Liver (tissue), 9 donors: ENCODE data around the gene TTC12. TPM values are rescaled to one million over a fixed set of nuclear protein-coding genes. Genes with fewer than 3 reads are reported as not detected.
A peak's percentile ranks its signal among the peaks of the same experiment; 100 is the strongest.

Experiments used
- DNase-seq: peaks from one replicate; pipeline ENCODE4 v3.0.0-alpha.2; 2017; ENCODE audit warnings: low spot score
- H3K27ac ChIP-seq, 2 donors: one replicate each; pipeline ENCODE4 v1.7.0; 2013; ENCODE audit warnings: inconsistent platforms in 2 of 2, low read length in 2 of 2, control low read depth in 1 of 2, low read depth in 1 of 2, mild to moderate bottlenecking in 1 of 2
- H3K27me3 ChIP-seq, 4 donors: one replicate each; pipeline versions ENCODE4 v1.6.1 to v1.7.0; 2013; ENCODE audit warnings: low read length in 3 of 4, inconsistent platforms in 1 of 4, mild to moderate bottlenecking in 1 of 4, moderate library complexity in 1 of 4; ENCODE audit not compliant: control insufficient read depth in 4 of 4, insufficient read depth in 4 of 4
- H3K36me3 ChIP-seq, 4 donors: one replicate each; pipeline versions ENCODE4 v1.6.1 to v1.7.0; 2013; ENCODE audit warnings: low read length in 3 of 4, mild to moderate bottlenecking in 3 of 4, low read depth in 1 of 4, moderate library complexity in 1 of 4; ENCODE audit not compliant: control insufficient read depth in 4 of 4, insufficient read depth in 3 of 4
- H3K4me1 ChIP-seq, 4 donors: one replicate each; pipeline versions ENCODE4 v1.6.1 to v1.7.0; 2013; ENCODE audit warnings: low read length in 3 of 4, mild to moderate bottlenecking in 3 of 4, moderate library complexity in 1 of 4; ENCODE audit not compliant: control insufficient read depth in 4 of 4, insufficient read depth in 4 of 4
- H3K4me3 ChIP-seq, 3 donors: one replicate each; pipeline versions ENCODE4 v1.6.1 to v1.7.0; 2013; ENCODE audit warnings: low read length in 3 of 3, control low read depth in 1 of 3, low read depth in 1 of 3, mild to moderate bottlenecking in 1 of 3
- H3K9ac ChIP-seq, 2 donors: one replicate each; pipeline ENCODE4 v1.7.0; 2013; ENCODE audit warnings: low read length in 2 of 2, mild to moderate bottlenecking in 2 of 2, moderate library complexity in 2 of 2, control low read depth in 1 of 2, low read depth in 1 of 2
- H3K9me3 ChIP-seq, 4 donors: one replicate each; pipeline versions ENCODE4 v1.6.1 to v1.7.0; 2013; ENCODE audit warnings: low read length in 3 of 4; ENCODE audit not compliant: control insufficient read depth in 4 of 4
- EGR1 ChIP-seq, 2 donors: IDR thresholded peaks; 2 replicates each; pipeline ENCODE4 v1.6.1; 2016 to 2018; ENCODE audit warnings: antibody characterized with exemption in 2 of 2, low read depth in 2 of 2
- FOXA1 ChIP-seq: IDR thresholded peaks from 2 replicates; pipeline ENCODE4 v1.6.1; 2016; ENCODE audit warnings: antibody characterized with exemption
- FOXA2 ChIP-seq: IDR thresholded peaks from 2 replicates; pipeline ENCODE4 v1.6.1; 2016; ENCODE audit warnings: antibody characterized with exemption
- GABPA ChIP-seq, 2 donors: IDR thresholded peaks in 1 of 2; conservative IDR thresholded peaks in 1 of 2; 2 replicates each; pipeline ENCODE4 v1.6.1; 2016; ENCODE audit warnings: antibody characterized with exemption in 2 of 2, mild to moderate bottlenecking in 1 of 2, moderate library complexity in 1 of 2
- HNF4G ChIP-seq: IDR thresholded peaks from 2 replicates; pipeline ENCODE4 v1.6.1; 2016; ENCODE audit warnings: antibody characterized with exemption
- JUND ChIP-seq, 2 donors: IDR thresholded peaks; 2 replicates each; pipeline ENCODE4 v1.6.1; 2016; ENCODE audit warnings: antibody characterized with exemption in 2 of 2
- RAD21 ChIP-seq, 2 donors: IDR thresholded peaks; 2 replicates each; pipeline ENCODE4 v1.6.1; 2016; ENCODE audit warnings: antibody characterized with exemption in 2 of 2, mild to moderate bottlenecking in 2 of 2
- RXRA ChIP-seq, 2 donors: IDR thresholded peaks; 2 replicates each; pipeline ENCODE4 v1.6.1; 2017 to 2018; ENCODE audit warnings: antibody characterized with exemption in 2 of 2, mild to moderate bottlenecking in 1 of 2
- SP1 ChIP-seq: IDR thresholded peaks from 2 replicates; pipeline ENCODE4 v1.6.1; 2018; ENCODE audit warnings: antibody characterized with exemption, mild to moderate bottlenecking
- TAF1 ChIP-seq: conservative IDR thresholded peaks from 2 replicates; pipeline ENCODE4 v1.6.1; 2016; ENCODE audit warnings: antibody characterized with exemption, mild to moderate bottlenecking
- YY1 ChIP-seq: IDR thresholded peaks from 2 replicates; pipeline ENCODE4 v1.6.1; 2016; ENCODE audit warnings: antibody characterized with exemption, mild to moderate bottlenecking
- WGBS: extraction: QIAGEN DNeasy Blood & Tissue Kit; methylation state at CpG from one replicate; pipeline ENCODE4 v1.1.7; 2013; 5-methylcytosine and 5-hydroxymethylcytosine counted together
- polyA plus RNA-seq, 2 donors: library from polyadenylated mRNA; stranded (reverse) in 1 of 2; unstranded in 1 of 2; fragments of 200-250 nt in 1 of 2; fragments of >200 nt in 1 of 2; fragmentation: Nextera tagmentation in 1 of 2; extraction: Ambion mirVana in 1 of 2; gene quantifications; one replicate each; pipeline versions ENCODE4 v1.2.1 to v1.2.3, GENCODE V29; 2013 to 2015
- total RNA-seq, 2 donors: library from RNA; depleted of rRNA; stranded (reverse); fragments of >200 nt; gene quantifications; one replicate each; pipeline ENCODE4 v1.2.3, GENCODE V29; 2014
- TF ChIP-seq, protein P1 (sequence below): fragments of 150-350 bp; IDR thresholded peaks from 2 replicates; pipeline ENCODE4 v1.5.1; 2017; ENCODE audit warnings: improper control_type of control experiment, low read depth, low read length; ENCODE audit not compliant: missing input control
- TF ChIP-seq, protein P2 (sequence below): IDR thresholded peaks from 2 replicates; pipeline ENCODE4 v1.6.1; 2016; ENCODE audit warnings: antibody characterized with exemption
- donor health status: healthy.
- donor health status: healthy.
- donor health status: healthy.
- donor health status: healthy.
- donor health status: healthy.

The TTC12 gene
- total and polyA plus RNA-seq, 4 donors, result 2.8 to 9.0 (median 4.3) TPM

DNA sequence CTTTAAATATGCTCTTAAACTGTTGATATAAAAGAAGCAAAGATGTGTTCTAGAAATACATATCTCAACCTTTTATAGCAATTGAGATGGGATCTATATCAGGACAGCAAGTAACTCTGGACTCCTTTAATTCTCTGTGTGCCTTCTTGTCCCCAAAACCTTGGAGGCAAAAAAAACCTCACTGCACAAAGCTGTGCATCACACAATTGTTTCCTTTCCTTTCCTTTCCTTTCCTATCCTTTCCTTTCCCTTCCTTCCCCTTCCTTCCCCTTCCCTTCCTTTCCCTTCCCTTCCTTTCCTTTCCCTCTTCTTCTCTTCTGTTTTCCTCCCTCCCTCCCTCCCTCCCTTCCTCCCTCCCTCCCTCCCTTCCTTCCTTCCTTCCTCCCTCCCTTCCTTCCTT, 9.5 kb upstream of the TTC12 start (continued):
- TF ChIP-seq, protein P1, sequence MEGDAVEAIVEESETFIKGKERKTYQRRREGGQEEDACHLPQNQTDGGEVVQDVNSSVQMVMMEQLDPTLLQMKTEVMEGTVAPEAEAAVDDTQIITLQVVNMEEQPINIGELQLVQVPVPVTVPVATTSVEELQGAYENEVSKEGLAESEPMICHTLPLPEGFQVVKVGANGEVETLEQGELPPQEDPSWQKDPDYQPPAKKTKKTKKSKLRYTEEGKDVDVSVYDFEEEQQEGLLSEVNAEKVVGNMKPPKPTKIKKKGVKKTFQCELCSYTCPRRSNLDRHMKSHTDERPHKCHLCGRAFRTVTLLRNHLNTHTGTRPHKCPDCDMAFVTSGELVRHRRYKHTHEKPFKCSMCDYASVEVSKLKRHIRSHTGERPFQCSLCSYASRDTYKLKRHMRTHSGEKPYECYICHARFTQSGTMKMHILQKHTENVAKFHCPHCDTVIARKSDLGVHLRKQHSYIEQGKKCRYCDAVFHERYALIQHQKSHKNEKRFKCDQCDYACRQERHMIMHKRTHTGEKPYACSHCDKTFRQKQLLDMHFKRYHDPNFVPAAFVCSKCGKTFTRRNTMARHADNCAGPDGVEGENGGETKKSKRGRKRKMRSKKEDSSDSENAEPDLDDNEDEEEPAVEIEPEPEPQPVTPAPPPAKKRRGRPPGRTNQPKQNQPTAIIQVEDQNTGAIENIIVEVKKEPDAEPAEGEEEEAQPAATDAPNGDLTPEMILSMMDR, result no peak
- no peak for TF ChIP-seq FOXA2
- TF ChIP-seq HNF4G, result no peak
- TF ChIP-seq, protein P2, sequence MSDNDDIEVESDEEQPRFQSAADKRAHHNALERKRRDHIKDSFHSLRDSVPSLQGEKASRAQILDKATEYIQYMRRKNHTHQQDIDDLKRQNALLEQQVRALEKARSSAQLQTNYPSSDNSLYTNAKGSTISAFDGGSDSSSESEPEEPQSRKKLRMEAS, result no peak
- TF ChIP-seq FOXA1, result no peak
- TF ChIP-seq SP1, result no peak
- TF ChIP-seq TAF1, result no peak
- TF ChIP-seq GABPA (IDR thresholded peaks at IDR 0.05 in 1 of 2, conservative IDR thresholded peaks at IDR 0.05 in 1 of 2), result no peak
- TF ChIP-seq YY1, result no peak

DNA sequence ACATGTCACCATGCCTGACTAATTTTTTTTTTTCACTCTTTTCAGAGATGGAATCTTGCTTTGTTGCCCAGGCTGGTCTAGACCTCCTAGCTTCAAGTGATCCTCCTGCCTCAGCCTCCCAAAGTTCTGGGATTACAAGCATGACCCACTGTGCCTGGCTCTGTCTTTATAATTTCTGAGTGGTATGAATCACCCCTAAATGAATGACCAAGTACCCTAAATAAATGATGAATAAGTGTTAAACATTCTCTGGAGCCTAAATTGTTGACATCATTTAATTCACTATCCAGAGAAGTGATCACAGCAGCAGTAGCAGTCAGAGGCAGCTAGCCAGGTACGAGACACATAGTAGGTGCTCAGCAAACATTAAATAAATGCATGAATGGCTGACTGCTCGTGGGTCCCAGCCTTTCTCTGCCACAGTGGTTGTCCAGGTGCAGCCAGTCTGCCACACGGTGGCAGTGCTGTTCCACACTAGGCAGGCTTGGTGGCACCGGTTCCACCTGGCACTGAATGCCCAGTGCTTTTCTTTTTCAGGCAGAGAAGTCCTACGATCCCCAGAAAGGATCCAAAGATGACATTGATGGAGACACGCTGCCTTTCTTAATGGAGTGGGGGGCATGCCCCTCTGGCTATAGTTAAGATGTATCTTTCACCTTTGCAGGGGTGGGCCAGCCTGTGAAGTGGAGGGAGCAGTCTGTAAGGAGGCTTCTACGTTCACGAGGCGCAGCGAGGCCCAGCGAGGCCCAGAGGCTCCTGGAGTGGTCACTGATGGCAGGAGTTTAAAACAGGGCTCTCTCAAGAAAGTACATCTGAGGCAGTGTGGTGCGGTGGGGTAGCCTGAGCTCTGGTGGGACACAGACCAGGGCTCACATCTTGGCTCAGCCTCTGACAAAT, 8.7 kb upstream of the TTC12 start:
- Histone ChIP-seq H3K4me1 (no peaks in the 10 kb centered on the region), H3K36me3 (no peaks in the 10 kb centered on the region), H3K27ac (no peak overlapping the region), H3K4me3 (no peak overlapping the region), H3K27me3 (no peaks in the 10 kb centered on the region), H3K9ac (no peak overlapping the region), H3K9me3 (no peaks in the 10 kb centered on the region)
- TF ChIP-seq SP1 (no peak), RAD21 (IDR thresholded peaks at IDR 0.05) (peak; percentile 98 to 99), RXRA (IDR thresholded peaks at IDR 0.05) (no peak), FOXA1 (no peak)
- TF ChIP-seq, protein P1, result peak; percentile 96
- DNase-seq, result peak; percentile 71
- 45% methylated on average over 12 of the region's 12 CpGs for WGBS

DNA sequence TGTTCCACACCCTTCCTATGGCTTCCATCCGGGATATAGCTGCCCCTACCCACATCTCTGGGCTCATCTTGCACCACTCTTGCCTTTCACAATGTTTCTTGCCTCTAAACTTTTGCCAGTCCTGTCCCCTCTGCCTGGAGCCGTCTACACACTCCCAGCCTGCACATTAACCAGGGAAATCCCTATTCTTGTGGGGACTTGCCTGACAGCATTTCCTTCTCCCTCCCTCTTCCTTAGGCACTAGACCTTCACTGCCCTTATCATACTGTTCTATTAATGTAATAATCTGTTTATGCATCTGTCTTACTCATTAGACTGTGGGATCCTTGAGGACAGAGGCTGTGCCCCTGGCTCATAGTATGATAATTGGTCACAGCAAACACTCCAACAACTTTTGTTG, 5.8 kb upstream of the TTC12 start:
- H3K9me3 ChIP-seq, result no peaks in the 10 kb centered on the region
- 82% methylated on average over 2 of the region's 2 CpGs for WGBS
- TF ChIP-seq JUND (IDR thresholded peaks at IDR 0.05) (no peak), HNF4G (no peak), EGR1 (IDR thresholded peaks at IDR 0.05; ENCODE audit: low read depth in 2 of 2) (no peak), GABPA (IDR thresholded peaks at IDR 0.05 in 1 of 2, conservative IDR thresholded peaks at IDR 0.05 in 1 of 2) (no peak), FOXA1 (no peak)
- no peaks in the 10 kb centered on the region for H3K27me3 ChIP-seq
- no peak overlapping the region for H3K9ac ChIP-seq
- no peak for DNase-seq
- H3K27ac ChIP-seq, result no peak overlapping the region
- no peaks in the 10 kb centered on the region for H3K36me3 ChIP-seq
- H3K4me3 ChIP-seq, result no peak overlapping the region
- peaks cover 0 to under 1% (median 0%) of the 10 kb centered on the region in 4 donors for H3K4me1 ChIP-seq
